Calu3 (cell line): Measurements from ENCODE around the gene AFF4. TPM values are rescaled to one million over a fixed set of nuclear protein-coding genes. Genes with fewer than 3 reads are reported as not detected.

ENCODE experiments used
- BruUV-seq: library from RNA; stranded (reverse); fragments of 400-500 nt; replicated peaks from 2 replicates; lab custom pipeline; 2021; lab: Mats Ljungman, UMichigan
- CTCF ChIA-PET: fragments of 300-600 bp; sonication (Branson Sonifier 250); formaldehyde crosslinking; loops from one replicate; lab custom pipeline; 2022; ENCODE audit warnings: antibody characterized with exemption; lab: Charles Lee
- DNase-seq: peaks from one replicate; pipeline ENCODE4 v3.0.0; 2022
- H3K27ac Mint-ChIP-seq: one replicate; pipeline ENCODE4 v1.8.0; 2022; ENCODE audit warnings: mixed read lengths; ENCODE audit not compliant: unreplicated experiment
- H3K27me3 Mint-ChIP-seq: one replicate; pipeline ENCODE4 v1.8.0; 2022; ENCODE audit warnings: mixed read lengths; ENCODE audit not compliant: unreplicated experiment
- H3K36me3 Mint-ChIP-seq: one replicate; pipeline ENCODE4 v1.8.0; 2022; ENCODE audit warnings: mild to moderate bottlenecking, moderate library complexity, mixed read lengths; ENCODE audit not compliant: insufficient read depth, unreplicated experiment
- H3K4me1 Mint-ChIP-seq: one replicate; pipeline ENCODE4 v1.8.0; 2022; ENCODE audit warnings: mild to moderate bottlenecking, low read depth, mixed read lengths; ENCODE audit not compliant: unreplicated experiment
- H3K4me3 Mint-ChIP-seq: one replicate; pipeline ENCODE4 v1.8.0; 2022; ENCODE audit warnings: mild to moderate bottlenecking, low read depth, moderate library complexity, mixed read lengths; ENCODE audit not compliant: unreplicated experiment
- H3K9me3 Mint-ChIP-seq: one replicate; pipeline ENCODE4 v1.8.0; 2022; ENCODE audit warnings: low read depth, mixed read lengths; ENCODE audit not compliant: unreplicated experiment
- CTCF ChIP-seq: fragments of 200-600 bp; IDR thresholded peaks from one replicate; pipeline ENCODE4 v1.8.0; 2022; ENCODE audit warnings: antibody characterized with exemption; ENCODE audit not compliant: unreplicated experiment
- intact Hi-C: fragments of 100-400 bp; cut with micrococcal nuclease; formaldehyde crosslinking; loops from one replicate; pipeline ENCODE4 v1.10.0; 2022; ENCODE audit not compliant: unreplicated experiment
- total RNA-seq: library from RNA; stranded (reverse); gene quantifications from 2 replicates; pipeline ENCODE4 v1.2.3, GENCODE V29; 2022

The AFF4 gene
- total RNA-seq, 1 experiment from 2014 or later = 87.1 TPM

- Mint-ChIP-seq H3K27ac (no peak overlapping the region), H3K9me3 (no peaks in the 10 kb centered on the region), H3K4me3 (no peak overlapping the region), H3K27me3 (no peaks in the 10 kb centered on the region), H3K4me1 (no peaks in the 10 kb centered on the region), H3K36me3 (peaks cover 42% of the 10 kb centered on the region)
- no peak for TF ChIP-seq CTCF
- CTCF ChIA-PET = no interaction called here
- BruUV-seq = no TSS peak
- intact Hi-C loops = no loop called here
- DNase-seq = no peak
Observed at GRCh38 chr5:132927355-132928061, 35.9 kb downstream of the AFF4 start.

- Mint-ChIP-seq H3K27me3 (no peaks in the 10 kb centered on the region), H3K4me3 (no peak overlapping the region), H3K9me3 (no peaks in the 10 kb centered on the region), H3K36me3 (peaks cover 46% of the 10 kb centered on the region), H3K27ac (no peak overlapping the region), H3K4me1 (no peaks in the 10 kb centered on the region)
- no peak for DNase-seq
- intact Hi-C loops = no loop called here
- no TSS peak for BruUV-seq
- CTCF ChIA-PET = interaction anchor here (0.6 to 1.2 kb wide), 2 partner anchors 21 to 361 kb away, joined by 4 read pairs; no protein-coding TSS in a partner anchor
- no peak for TF ChIP-seq CTCF
Observed at GRCh38 chr5:132926437-132926836, 37.0 kb downstream of the AFF4 start.

GRCh38 chr5:132916086-132916485 is 47.3 kb downstream of the AFF4 start:
- no peak for TF ChIP-seq CTCF
- CTCF ChIA-PET = no interaction called here
- Mint-ChIP-seq H3K9me3 (no peaks in the 10 kb centered on the region), H3K36me3 (peaks cover 23% of the 10 kb centered on the region), H3K27ac (no peak overlapping the region), H3K4me3 (no peak overlapping the region), H3K27me3 (no peaks in the 10 kb centered on the region), H3K4me1 (peaks cover 11% of the 10 kb centered on the region)
- intact Hi-C loops = no loop called here
- no peak for DNase-seq
- no TSS peak for BruUV-seq

- Mint-ChIP-seq H3K9me3 (no peaks in the 10 kb centered on the region), H3K27me3 (no peaks in the 10 kb centered on the region), H3K27ac (no peak overlapping the region), H3K4me1 (peaks cover 11% of the 10 kb centered on the region), H3K4me3 (no peak overlapping the region), H3K36me3 (peaks cover 19% of the 10 kb centered on the region)
- no peak for DNase-seq
- CTCF ChIA-PET = no interaction called here
- intact Hi-C loops = no loop called here
- no peak for TF ChIP-seq CTCF
- no TSS peak for BruUV-seq
Observed at GRCh38 chr5:132915681-132916080, 47.8 kb downstream of the AFF4 start.
